Caco-2 (cell line): ENCODE data around the gene MEIOB. TPM values are rescaled to one million over a fixed set of nuclear protein-coding genes. Genes with fewer than 3 reads are reported as not detected.

Source experiments
- BruUV-seq: library from RNA; stranded (reverse); fragments of 400-500 nt; replicated peaks from 2 replicates; lab custom pipeline; 2021; lab: Mats Ljungman, UMichigan
- CTCF ChIA-PET: fragments of 300-600 bp; sonication (Branson Sonifier 250); formaldehyde crosslinking; loops from one replicate; lab custom pipeline; 2022; ENCODE audit warnings: antibody characterized with exemption; lab: Charles Lee
- POLR2A ChIA-PET: fragments of 300-600 bp; sonication (Branson Sonifier 250); formaldehyde crosslinking; loops from one replicate; lab custom pipeline; 2022; ENCODE audit warnings: antibody characterized with exemption; lab: Charles Lee
- DNase-seq, 2 experiments: peaks; one replicate each; pipeline versions ENCODE4 v3.0.0 to v3.0.0-alpha.2; 2020 to 2022
- H3K27me3 ChIP-seq: replicated peaks from 2 replicates; pipeline ENCODE4 v1.6.0; 2011; ENCODE audit warnings: low read length; ENCODE audit not compliant: control insufficient read depth, insufficient read depth
- H3K36me3 ChIP-seq: 2 replicates; pipeline ENCODE4 v1.5.1; 2011; ENCODE audit warnings: low read length; ENCODE audit not compliant: control insufficient read depth, insufficient read depth
- H3K4me1 ChIP-seq: fragments of 250-450 bp; sonication (Bioruptor Pico); 2 replicates; pipeline ENCODE4 v1.5.1; 2020; ENCODE audit warnings: mild to moderate bottlenecking
- H3K4me3 ChIP-seq: 2 replicates; pipeline ENCODE4 v1.5.1; 2011; ENCODE audit warnings: low read depth, mild to moderate bottlenecking, control low read depth, low read length
- H3K9me3 ChIP-seq: fragments of 250-450 bp; sonication (Bioruptor Pico); 2 replicates; pipeline ENCODE4 v1.5.1; 2020; ENCODE audit warnings: mild to moderate bottlenecking, moderate library complexity
- H3K27ac Mint-ChIP-seq: one replicate; pipeline ENCODE4 v1.8.0; 2022; ENCODE audit warnings: mixed read lengths; ENCODE audit not compliant: unreplicated experiment
- H3K27me3 Mint-ChIP-seq: one replicate; pipeline ENCODE4 v1.8.0; 2022; ENCODE audit warnings: mixed read lengths; ENCODE audit not compliant: insufficient read depth, unreplicated experiment
- H3K36me3 Mint-ChIP-seq: one replicate; pipeline ENCODE4 v1.8.0; 2022; ENCODE audit warnings: mild to moderate bottlenecking, mixed read lengths; ENCODE audit not compliant: insufficient read depth, unreplicated experiment
- H3K4me1 Mint-ChIP-seq: one replicate; pipeline ENCODE4 v1.8.0; 2022; ENCODE audit warnings: low read depth, mixed read lengths; ENCODE audit not compliant: unreplicated experiment
- H3K4me3 Mint-ChIP-seq: one replicate; pipeline ENCODE4 v1.8.0; 2022; ENCODE audit warnings: mild to moderate bottlenecking, moderate library complexity, mixed read lengths; ENCODE audit not compliant: unreplicated experiment
- H3K9me3 Mint-ChIP-seq: one replicate; pipeline ENCODE4 v1.8.0; 2022; ENCODE audit warnings: mixed read lengths; ENCODE audit not compliant: unreplicated experiment
- intact Hi-C: fragments of 100-400 bp; cut with micrococcal nuclease; formaldehyde crosslinking; loops from one replicate; pipeline ENCODE4 v1.10.0; 2022; ENCODE audit not compliant: unreplicated experiment
- total RNA-seq: library from RNA; stranded (reverse); gene quantifications from 2 replicates; pipeline ENCODE4 v1.2.3, GENCODE V29; 2022
- TF ChIP-seq, protein P1 (sequence below), 2 experiments: fragments of 200-600 bp in 1 of 2; IDR thresholded peaks; 1 replicate in 1 of 2; 2 replicates in 1 of 2; pipeline versions ENCODE4 v1.5.1 to v1.8.0; 2011 to 2022; ENCODE audit warnings: antibody characterized with exemption in 1 of 2, control low read depth in 1 of 2, inconsistent platforms in 1 of 2, low read depth in 1 of 2, low read length in 1 of 2, mild to moderate bottlenecking in 1 of 2, moderate library complexity in 1 of 2; ENCODE audit not compliant: insufficient read depth in 1 of 2, severe bottlenecking in 1 of 2, unreplicated experiment in 1 of 2

Gene MEIOB
- total RNA-seq, 1 experiment from 2014 or later = not detected

DNA sequence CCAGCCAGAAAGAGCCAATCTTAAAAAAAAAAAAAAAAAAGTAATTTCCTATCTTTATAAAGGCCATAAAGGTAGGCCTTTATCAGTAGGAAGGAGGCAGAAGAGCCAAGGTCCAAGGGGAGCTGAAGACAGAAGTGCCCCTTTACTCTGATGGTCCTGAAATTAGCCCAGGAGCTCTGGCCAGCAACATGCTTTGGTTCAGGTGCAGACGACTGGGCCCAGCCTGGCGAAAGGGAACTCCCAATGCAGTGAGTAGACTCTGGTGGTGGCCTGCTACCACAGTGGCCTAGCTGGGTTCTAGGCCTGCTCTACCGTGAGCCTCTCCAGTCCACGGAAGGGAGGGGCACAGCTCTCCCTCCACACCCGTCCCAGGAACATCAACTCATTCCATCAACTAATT is 23.1 kb upstream of the MEIOB start:
- H3K4me3 ChIP-seq = no peak overlapping the region
- ChIA-PET POLR2A (no interaction called here), CTCF (interaction anchor here (0.6 to 0.8 kb wide), 2 partner anchors 46 to 184 kb away, joined by 3 to 5 read pairs; no protein-coding TSS in a partner anchor)
- peaks cover 6% of the 10 kb centered on the region for H3K36me3 Mint-ChIP-seq
- peaks cover 4% of the 10 kb centered on the region for H3K27me3 Mint-ChIP-seq
- H3K27me3 ChIP-seq = no peaks in the 10 kb centered on the region
- no peak overlapping the region for H3K27ac Mint-ChIP-seq
- no peaks in the 10 kb centered on the region for H3K9me3 ChIP-seq
- intact Hi-C loops = no loop called here
- TF ChIP-seq, protein P1, sequence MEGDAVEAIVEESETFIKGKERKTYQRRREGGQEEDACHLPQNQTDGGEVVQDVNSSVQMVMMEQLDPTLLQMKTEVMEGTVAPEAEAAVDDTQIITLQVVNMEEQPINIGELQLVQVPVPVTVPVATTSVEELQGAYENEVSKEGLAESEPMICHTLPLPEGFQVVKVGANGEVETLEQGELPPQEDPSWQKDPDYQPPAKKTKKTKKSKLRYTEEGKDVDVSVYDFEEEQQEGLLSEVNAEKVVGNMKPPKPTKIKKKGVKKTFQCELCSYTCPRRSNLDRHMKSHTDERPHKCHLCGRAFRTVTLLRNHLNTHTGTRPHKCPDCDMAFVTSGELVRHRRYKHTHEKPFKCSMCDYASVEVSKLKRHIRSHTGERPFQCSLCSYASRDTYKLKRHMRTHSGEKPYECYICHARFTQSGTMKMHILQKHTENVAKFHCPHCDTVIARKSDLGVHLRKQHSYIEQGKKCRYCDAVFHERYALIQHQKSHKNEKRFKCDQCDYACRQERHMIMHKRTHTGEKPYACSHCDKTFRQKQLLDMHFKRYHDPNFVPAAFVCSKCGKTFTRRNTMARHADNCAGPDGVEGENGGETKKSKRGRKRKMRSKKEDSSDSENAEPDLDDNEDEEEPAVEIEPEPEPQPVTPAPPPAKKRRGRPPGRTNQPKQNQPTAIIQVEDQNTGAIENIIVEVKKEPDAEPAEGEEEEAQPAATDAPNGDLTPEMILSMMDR (IDR thresholded peaks at IDR 0.05; ENCODE audit: insufficient read depth in 1 of 2, low read depth in 1 of 2, low read length in 1 of 2, severe bottlenecking in 1 of 2, unreplicated experiment in 1 of 2) = no peak
- no peaks in the 10 kb centered on the region for H3K36me3 ChIP-seq
- no peak overlapping the region for H3K4me3 Mint-ChIP-seq
- no peak for DNase-seq
- H3K9me3 Mint-ChIP-seq = no peaks in the 10 kb centered on the region
- no TSS peak for BruUV-seq
- H3K4me1 ChIP-seq = no peaks in the 10 kb centered on the region
- no peaks in the 10 kb centered on the region for H3K4me1 Mint-ChIP-seq

DNA sequence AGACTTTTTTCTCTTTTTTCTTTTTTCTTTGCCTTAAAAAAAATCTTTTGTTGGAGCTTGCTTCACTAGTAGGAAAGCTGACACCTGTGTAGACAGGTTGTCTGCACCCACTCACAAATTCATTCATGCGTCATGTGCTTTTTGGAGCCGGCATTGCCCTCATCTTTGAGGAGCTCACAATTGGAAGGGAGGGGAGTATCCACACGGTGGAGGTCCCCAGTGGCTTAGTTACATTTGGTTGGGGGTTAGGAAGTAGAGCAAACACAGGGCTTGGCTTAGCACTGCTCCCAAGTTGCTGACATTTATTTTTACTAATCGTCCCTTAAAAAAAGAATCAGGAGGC is 18.7 kb upstream of the MEIOB start:
- Mint-ChIP-seq H3K4me1 (no peaks in the 10 kb centered on the region), H3K27ac (no peak overlapping the region), H3K4me3 (no peak overlapping the region), H3K9me3 (no peaks in the 10 kb centered on the region), H3K27me3 (peaks cover 9% of the 10 kb centered on the region), H3K36me3 (no peaks in the 10 kb centered on the region)
- no peaks in the 10 kb centered on the region for H3K9me3 ChIP-seq
- no peak for DNase-seq
- H3K36me3 ChIP-seq = no peaks in the 10 kb centered on the region
- TF ChIP-seq, protein P1 (IDR thresholded peaks at IDR 0.05; ENCODE audit: insufficient read depth in 1 of 2, low read depth in 1 of 2, low read length in 1 of 2, severe bottlenecking in 1 of 2, unreplicated experiment in 1 of 2) = no peak
- H3K4me3 ChIP-seq = no peak overlapping the region
- no TSS peak for BruUV-seq
- ChIA-PET CTCF (no interaction called here), POLR2A (no interaction called here)
- intact Hi-C loops = no loop called here
- H3K27me3 ChIP-seq = no peaks in the 10 kb centered on the region
- no peaks in the 10 kb centered on the region for H3K4me1 ChIP-seq

DNA sequence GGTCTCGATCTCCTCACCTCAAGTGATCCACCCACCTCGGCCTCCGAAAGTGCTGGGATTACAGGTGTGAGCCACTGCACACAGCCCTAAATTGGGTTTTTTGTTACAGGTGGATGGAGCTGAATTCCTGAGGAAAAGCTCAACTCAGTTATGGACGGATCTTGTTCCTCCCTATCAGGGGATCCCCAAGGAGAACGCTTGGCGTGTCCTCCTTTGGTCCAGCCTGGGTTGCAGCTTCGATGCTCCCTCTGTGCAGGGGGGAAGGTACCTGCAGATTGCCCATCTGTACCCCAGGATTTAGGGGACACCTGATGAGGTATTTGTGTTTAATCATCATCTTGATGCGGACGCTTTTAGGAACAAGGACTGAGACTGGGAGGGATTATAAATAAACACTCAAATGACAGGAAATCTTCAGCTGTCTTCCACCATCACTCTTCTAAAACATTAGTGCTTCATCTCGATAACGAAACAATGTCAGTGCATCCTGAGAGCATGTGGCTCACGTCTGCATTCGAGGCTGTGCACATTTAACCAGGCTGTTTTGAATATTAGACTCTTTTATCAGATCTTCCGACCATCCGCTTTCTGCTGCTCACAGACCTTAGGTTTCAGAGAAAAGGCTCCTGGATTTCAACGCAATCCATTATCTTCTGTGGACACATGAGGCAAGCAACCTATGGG is 18.2 kb upstream of the MEIOB start:
- no TSS peak for BruUV-seq
- H3K4me3 Mint-ChIP-seq = no peak overlapping the region

More for the DNA sequence above, 18.2 kb upstream of the MEIOB start:
- TF ChIP-seq, protein P1 (IDR thresholded peaks at IDR 0.05; ENCODE audit: insufficient read depth in 1 of 2, low read depth in 1 of 2, low read length in 1 of 2, severe bottlenecking in 1 of 2, unreplicated experiment in 1 of 2) = no peak
- H3K36me3 ChIP-seq = no peaks in the 10 kb centered on the region
- H3K4me1 Mint-ChIP-seq = no peaks in the 10 kb centered on the region
- H3K27ac Mint-ChIP-seq = no peak overlapping the region
- H3K4me3 ChIP-seq = no peak overlapping the region
- intact Hi-C loops = no loop called here
- no peak for DNase-seq
- H3K27me3 Mint-ChIP-seq = peaks cover 10% of the 10 kb centered on the region
- no peaks in the 10 kb centered on the region for H3K4me1 ChIP-seq
- H3K9me3 Mint-ChIP-seq = no peaks in the 10 kb centered on the region
- ChIA-PET CTCF (no interaction called here), POLR2A (no interaction called here)
- H3K9me3 ChIP-seq = no peaks in the 10 kb centered on the region
- H3K27me3 ChIP-seq = no peaks in the 10 kb centered on the region
- no peaks in the 10 kb centered on the region for H3K36me3 Mint-ChIP-seq
